Pericardium fibroblast (primary cell): ENCODE results near the gene SHISA4. TPM values are rescaled to one million over a fixed set of nuclear protein-coding genes. Genes with fewer than 3 reads are reported as not detected.

Experiments
- total RNA-seq: library from RNA; depleted of rRNA; stranded (reverse); fragments of >200 nt; gene quantifications from 2 replicates; pipeline ENCODE4 v1.2.3, GENCODE V29; 2015

SHISA4 gene
- 39.1 and 51.0 TPM in 2 replicates for total RNA-seq

GRCh38 chr1:201888282-201889089, at the start of gene SHISA4:
Gene SHISA4, plus strand, starts transcription at chr1:201888898. Its CDS starts 97 bp downstream, at chr1:201888995.

Other genes starting within 250 kb of the SHISA4 start
- gene IPO9, start 59.7 kb upstream of the SHISA4 start, total RNA-seq, result 12.1 and 15.7 TPM in 2 replicates
- gene LMOD1, start 57.6 kb downstream of the SHISA4 start, total RNA-seq, result 2.9 and 8.6 TPM in 2 replicates
- 27.7 and 53.1 TPM in 2 replicates for gene TIMM17A, start 66.6 kb downstream of the SHISA4 start, total RNA-seq
- gene RNPEP, start 93.8 kb downstream of the SHISA4 start, total RNA-seq, result 51.1 and 72.5 TPM in 2 replicates
- gene ELF3, start 121.7 kb downstream of the SHISA4 start, total RNA-seq, result under 0.01 TPM in 1 of 2 replicates, not detected in the other
- not detected in 2 replicates for gene GPR37L1, start 234.0 kb downstream of the SHISA4 start, total RNA-seq